GM20431 (cell line): ENCODE results near the gene PRLR.

ENCODE experiments used
- in situ Hi-C: fragments of 300-500 bp; cut with MseI, MboI; formaldehyde crosslinking; loops from one replicate; pipeline ENCODE4 v1.15.0; 2020; ENCODE audit warnings: low sequenced_read_pairs; ENCODE audit not compliant: unreplicated experiment

The PRLR gene

GRCh38 chr5:35164860-35165542 lies 65.3 kb downstream of the PRLR start:
- in situ Hi-C loops, result no loop called here

- in situ Hi-C loops, result no loop called here
Measured at GRCh38 chr5:35163710-35164033, 66.6 kb downstream of the PRLR start.

- in situ Hi-C loops, result no loop called here
Measured at GRCh38 chr5:35162848-35163709, 67.2 kb downstream of the PRLR start.

- in situ Hi-C loops, result no loop called here
Measured at GRCh38 chr5:35161652-35162273, 68.5 kb downstream of the PRLR start.

- in situ Hi-C loops, result no loop called here
Measured at GRCh38 chr5:35160486-35161116, 69.7 kb downstream of the PRLR start.

GRCh38 chr5:35159370-35159742 lies 70.9 kb downstream of the PRLR start:
- in situ Hi-C loops, result no loop called here

- in situ Hi-C loops, result no loop called here
Measured at GRCh38 chr5:35158622-35159369, 71.5 kb downstream of the PRLR start.

- in situ Hi-C loops, result no loop called here
Measured at GRCh38 chr5:35158204-35158603, 72.1 kb downstream of the PRLR start.

GRCh38 chr5:35153375-35153932 lies 76.8 kb downstream of the PRLR start:
- in situ Hi-C loops, result no loop called here

- in situ Hi-C loops, result no loop called here
Measured at GRCh38 chr5:35152733-35153132, 77.6 kb downstream of the PRLR start.

- in situ Hi-C loops, result no loop called here
Measured at GRCh38 chr5:35151146-35151920, 79.0 kb downstream of the PRLR start.

GRCh38 chr5:35149041-35149440 lies 81.2 kb downstream of the PRLR start:
- in situ Hi-C loops, result no loop called here

GRCh38 chr5:35146406-35146805 lies 83.9 kb downstream of the PRLR start:
- in situ Hi-C loops, result no loop called here

GRCh38 chr5:35145691-35146317 lies 84.5 kb downstream of the PRLR start:
- in situ Hi-C loops, result no loop called here

- in situ Hi-C loops, result no loop called here
Measured at GRCh38 chr5:35145012-35145411, 85.3 kb downstream of the PRLR start.

- in situ Hi-C loops, result no loop called here
Measured at GRCh38 chr5:35143841-35144240, 86.4 kb downstream of the PRLR start.

GRCh38 chr5:35141739-35142138 lies 88.5 kb downstream of the PRLR start:
- in situ Hi-C loops, result no loop called here

GRCh38 chr5:35138232-35138631 lies 92.1 kb downstream of the PRLR start:
- in situ Hi-C loops, result no loop called here

- in situ Hi-C loops, result no loop called here
Measured at GRCh38 chr5:35136386-35136785, 93.9 kb downstream of the PRLR start.
